ENCODE measurements around the gene COL5A2.
A peak's percentile ranks its signal among the peaks of the same experiment; 100 is the strongest.

Gene COL5A2

DNA sequence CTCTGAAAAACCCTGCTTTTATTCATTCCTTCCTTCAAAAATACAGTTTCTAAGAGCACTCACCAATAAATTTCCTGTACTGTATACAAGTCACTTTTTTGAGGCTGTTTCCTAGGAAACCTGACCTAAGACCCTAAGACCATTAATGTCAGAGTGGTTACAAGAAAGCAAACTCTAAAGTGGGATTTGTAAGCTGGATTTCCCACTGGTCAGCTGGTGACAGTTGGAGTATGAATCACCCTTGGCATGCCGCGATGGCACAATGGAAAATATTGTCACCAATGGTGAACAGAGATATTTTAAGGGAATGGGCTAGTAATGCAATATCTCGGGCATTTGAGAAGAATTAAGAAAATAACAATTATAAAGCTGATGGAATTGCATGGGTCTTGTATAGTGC is 103.4 kb downstream of the COL5A2 start:
- no peak for ATAC-seq
- Mint-ChIP-seq H3K4me3 (no peak overlapping the region), H3K27ac (no peak overlapping the region), H3K4me1 (no peaks in the 10 kb centered on the region), H3K9me3 (no peaks in the 10 kb centered on the region), H3K27me3 (no peaks in the 10 kb centered on the region)
- no peak for DNase-seq

DNA sequence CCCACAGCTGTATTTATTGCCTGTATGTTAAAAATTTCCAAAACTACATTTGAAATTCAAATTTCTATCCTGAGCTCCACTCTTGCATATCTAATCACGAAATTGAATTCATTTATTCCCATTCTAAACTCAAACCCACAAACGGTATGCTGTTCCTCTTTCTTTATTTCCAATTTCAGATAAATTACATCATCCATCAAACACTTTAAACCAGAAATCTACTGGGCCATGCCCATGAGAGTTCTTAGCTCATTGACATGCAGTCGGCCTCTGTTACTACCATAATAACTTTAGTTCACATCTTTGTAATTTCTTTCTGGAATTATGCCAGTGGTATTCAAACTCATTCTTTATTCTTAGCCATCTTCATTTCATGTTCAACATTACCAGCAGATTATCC is 105.1 kb downstream of the COL5A2 start:
- H3K27me3 Mint-ChIP-seq, result no peaks in the 10 kb centered on the region
- ATAC-seq, result no peak
- H3K9me3 Mint-ChIP-seq, result no peaks in the 10 kb centered on the region
- no peaks in the 10 kb centered on the region for H3K4me1 Mint-ChIP-seq
- DNase-seq, result no peak
- H3K4me3 Mint-ChIP-seq, result no peak overlapping the region
- no peak overlapping the region for H3K27ac Mint-ChIP-seq

DNA sequence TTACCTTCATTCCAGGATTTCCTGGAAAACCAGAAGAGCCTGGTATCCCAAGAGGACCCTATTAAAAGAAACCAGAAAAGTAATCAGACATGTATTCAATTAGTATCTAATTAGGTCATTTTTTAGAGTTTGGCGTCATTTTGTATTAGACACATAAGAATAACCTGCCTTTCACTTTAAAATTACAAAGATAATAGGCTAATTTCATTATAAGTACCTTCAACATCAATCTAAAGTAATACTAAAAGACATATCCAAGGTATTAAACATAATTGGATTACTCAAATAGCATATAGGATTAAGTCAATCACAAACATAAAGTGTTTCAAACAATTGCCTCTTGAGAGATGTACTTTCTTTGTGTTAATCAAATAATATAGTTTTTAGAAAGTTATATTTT is 107.5 kb downstream of the COL5A2 start:
- H3K27ac Mint-ChIP-seq, result no peak overlapping the region
- no peaks in the 10 kb centered on the region for H3K4me1 Mint-ChIP-seq
- no peaks in the 10 kb centered on the region for H3K27me3 Mint-ChIP-seq
- no peak overlapping the region for H3K4me3 Mint-ChIP-seq
- H3K9me3 Mint-ChIP-seq, result no peaks in the 10 kb centered on the region
- DNase-seq (no peak), ATAC-seq (no peak)

DNA sequence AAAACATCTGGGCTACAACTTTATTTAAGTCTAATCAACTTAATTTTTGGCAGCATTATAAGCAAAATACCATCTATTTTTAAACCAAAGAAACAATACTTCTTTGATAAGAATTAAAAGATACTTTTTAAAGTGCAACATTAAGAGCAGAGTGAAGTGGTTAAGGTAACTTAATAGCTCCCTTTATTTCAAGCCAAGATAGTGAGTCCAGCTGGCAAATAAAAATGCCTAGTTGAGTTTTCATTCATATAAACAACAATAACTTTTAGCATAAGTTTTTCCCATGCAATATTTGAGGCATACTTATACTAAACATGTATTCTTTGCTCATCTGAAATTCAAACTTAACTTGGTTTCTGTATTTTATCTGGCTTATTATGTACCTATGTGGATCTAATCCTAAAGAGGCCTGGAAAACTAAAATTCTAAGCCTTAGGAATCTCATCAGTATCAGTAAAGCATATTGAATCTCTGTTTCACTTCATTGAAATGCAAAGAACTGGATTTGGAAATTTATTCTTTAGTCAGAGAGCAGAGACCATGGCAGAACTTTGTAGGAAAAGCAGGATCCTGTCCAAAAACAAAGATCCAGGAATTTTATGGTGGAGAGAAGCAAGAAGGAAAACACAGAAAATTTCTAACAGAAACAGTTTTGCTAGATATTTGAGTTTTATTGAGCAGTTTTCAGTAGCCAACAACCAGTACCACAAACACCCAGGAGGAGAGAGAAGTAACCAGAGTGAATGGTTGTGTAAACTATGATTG is 109.5 kb downstream of the COL5A2 start:
- Mint-ChIP-seq H3K27ac (no peak overlapping the region), H3K27me3 (no peaks in the 10 kb centered on the region), H3K4me3 (no peak overlapping the region), H3K9me3 (no peaks in the 10 kb centered on the region), H3K4me1 (no peaks in the 10 kb centered on the region)
- no peak for ATAC-seq
- no peak for DNase-seq

DNA sequence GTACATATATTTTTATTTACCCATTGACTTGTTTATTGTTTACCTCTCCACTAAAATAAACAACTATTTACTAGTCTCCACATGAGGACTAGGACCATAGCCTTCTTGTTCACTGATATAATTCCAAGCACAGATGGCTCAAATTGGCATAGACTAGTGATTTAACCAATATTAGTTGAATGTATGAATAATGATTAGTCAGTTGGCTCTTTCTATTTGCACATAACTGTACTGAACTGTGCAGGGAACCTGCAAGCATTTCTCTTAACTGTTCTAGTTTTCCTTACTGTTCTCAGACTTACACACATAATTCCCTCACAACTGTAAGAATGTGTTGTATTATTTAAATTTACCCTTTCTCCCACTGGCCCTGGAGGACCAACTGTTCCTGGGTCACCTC is 113.5 kb downstream of the COL5A2 start:
- no peak for DNase-seq
- no peak for ATAC-seq
- H3K27me3 Mint-ChIP-seq, result no peaks in the 10 kb centered on the region
- no peaks in the 10 kb centered on the region for H3K9me3 Mint-ChIP-seq
- no peak overlapping the region for H3K4me3 Mint-ChIP-seq
- no peaks in the 10 kb centered on the region for H3K4me1 Mint-ChIP-seq
- no peak overlapping the region for H3K27ac Mint-ChIP-seq

DNA sequence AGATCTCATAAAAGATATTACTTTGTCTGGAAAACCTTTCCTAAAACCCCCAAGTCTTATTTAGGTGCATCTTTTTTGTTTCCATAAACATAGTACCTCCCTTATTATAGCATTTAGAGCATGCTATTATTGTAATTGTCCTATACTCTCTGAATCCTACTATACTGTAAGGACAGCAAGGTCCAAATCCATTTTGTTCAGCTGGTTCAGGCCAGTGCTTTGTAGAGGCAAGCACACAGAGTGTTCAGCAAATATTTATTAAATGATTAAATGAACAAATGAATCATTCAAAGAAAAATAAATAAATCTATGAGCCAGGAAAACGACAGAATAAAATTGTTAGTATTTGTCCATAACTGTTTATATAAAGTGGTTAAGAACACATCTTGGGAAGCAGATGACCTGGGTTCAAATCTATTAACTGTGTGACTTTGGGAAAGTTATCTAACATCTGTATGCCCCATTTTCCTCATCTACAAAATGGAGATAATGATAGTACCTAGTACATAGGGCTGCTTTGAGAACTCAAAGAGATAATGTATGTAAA is 119.4 kb downstream of the COL5A2 start:
- Mint-ChIP-seq H3K27me3 (no peaks in the 10 kb centered on the region), H3K27ac (no peak overlapping the region), H3K4me1 (no peaks in the 10 kb centered on the region), H3K4me3 (no peak overlapping the region), H3K9me3 (no peaks in the 10 kb centered on the region)
- ATAC-seq (no peak), DNase-seq (no peak)

DNA sequence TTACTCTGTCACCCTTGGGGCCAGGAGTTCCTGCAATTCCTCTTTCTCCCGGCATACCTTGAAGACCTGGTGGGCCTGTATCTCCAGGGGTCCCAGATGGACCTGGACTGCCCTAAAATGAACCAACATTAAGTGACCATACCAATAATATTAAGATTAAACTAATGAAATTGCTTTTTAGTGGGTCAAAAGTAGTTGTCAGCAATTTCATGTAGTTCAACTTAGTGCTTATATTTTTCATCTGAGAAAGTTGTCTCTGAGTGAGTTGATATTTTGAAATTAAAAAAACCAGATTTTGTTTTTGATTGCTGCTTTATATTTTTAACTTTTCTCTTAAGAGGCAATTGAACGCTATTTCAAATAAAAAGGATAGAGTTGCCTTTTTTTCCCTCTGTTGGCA is 122.2 kb downstream of the COL5A2 start:
- ATAC-seq (no peak), DNase-seq (no peak)
- Mint-ChIP-seq H3K27me3 (no peaks in the 10 kb centered on the region), H3K4me1 (no peaks in the 10 kb centered on the region), H3K27ac (peak overlapping the region in 1 of 2 donors; percentile 63), H3K9me3 (no peaks in the 10 kb centered on the region), H3K4me3 (no peak overlapping the region)

DNA sequence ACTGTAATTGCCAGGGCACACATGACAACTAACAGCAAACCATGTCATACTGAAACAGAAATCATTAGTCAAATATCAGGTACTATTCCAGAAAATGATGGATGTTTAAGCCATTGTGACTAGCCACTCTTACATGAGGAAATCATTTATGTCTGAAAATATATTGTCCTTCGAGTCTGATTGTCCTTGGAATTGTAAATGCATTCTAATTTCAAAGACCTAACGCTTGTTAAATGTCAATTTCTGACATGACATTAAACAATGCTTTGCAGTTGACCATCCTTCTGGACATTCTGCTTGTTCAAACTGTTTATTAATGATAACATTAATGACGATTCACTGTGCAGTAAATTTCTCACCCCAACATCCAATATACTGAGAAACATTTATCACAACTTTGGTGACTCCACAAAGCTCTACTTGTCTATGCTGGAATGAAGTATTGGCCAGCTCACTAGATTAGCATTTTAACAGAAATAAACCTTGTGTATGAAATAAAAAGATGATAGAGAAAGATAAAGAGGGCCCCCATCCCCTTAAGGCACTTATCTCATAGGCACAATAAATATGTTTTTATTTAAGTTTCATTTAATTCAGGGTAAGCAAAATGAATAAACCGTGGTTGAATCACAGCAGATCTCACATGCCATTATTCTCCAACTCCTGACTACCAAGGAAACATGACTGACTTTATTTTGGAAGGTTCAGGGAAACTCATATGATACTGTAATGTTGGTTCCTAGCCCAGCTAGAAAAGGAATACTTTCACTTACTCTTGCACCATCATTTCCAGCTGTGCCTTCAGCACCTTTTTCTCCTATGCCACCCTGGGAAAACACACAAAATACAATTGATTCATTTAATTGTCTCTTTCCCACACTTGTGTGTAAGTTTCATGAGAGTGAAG is 123.1 kb downstream of the COL5A2 start:
- ATAC-seq (no peak), DNase-seq (no peak)
- no peaks in the 10 kb centered on the region for H3K27me3 Mint-ChIP-seq
- no peaks in the 10 kb centered on the region for H3K9me3 Mint-ChIP-seq
- no peaks in the 10 kb centered on the region for H3K4me1 Mint-ChIP-seq
- H3K4me3 Mint-ChIP-seq, result no peak overlapping the region
- H3K27ac Mint-ChIP-seq, result no peak overlapping the region

DNA sequence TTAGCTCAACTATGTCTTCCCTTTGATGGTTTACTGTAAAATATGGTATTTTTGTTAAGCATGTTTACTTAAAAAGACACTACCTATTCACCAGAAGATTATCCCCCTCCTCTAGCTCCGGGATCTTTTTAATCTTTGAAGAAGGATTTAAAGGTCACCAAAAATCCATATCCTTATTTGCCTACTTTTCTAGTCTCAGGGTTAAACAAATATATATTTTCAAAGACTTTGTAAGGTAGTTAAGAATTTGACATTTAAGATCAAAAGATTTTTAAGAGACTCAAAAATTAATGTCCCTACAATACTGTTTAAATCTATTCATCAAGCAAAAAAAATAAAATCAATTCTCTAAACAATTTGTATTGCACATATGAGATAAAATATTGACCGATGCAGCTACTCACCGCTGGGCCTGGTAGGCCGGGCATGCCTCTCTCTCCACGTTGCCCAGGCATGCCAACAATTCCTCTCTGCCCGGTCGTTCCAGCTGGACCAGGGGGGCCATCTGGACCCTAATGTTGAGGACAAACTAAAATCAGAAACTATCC is 129.3 kb downstream of the COL5A2 start:
- no peak for ATAC-seq
- H3K4me1 Mint-ChIP-seq, result no peaks in the 10 kb centered on the region
- no peaks in the 10 kb centered on the region for H3K9me3 Mint-ChIP-seq
- no peak overlapping the region for H3K27ac Mint-ChIP-seq
- H3K4me3 Mint-ChIP-seq, result no peak overlapping the region
- DNase-seq, result no peak
- no peaks in the 10 kb centered on the region for H3K27me3 Mint-ChIP-seq

DNA sequence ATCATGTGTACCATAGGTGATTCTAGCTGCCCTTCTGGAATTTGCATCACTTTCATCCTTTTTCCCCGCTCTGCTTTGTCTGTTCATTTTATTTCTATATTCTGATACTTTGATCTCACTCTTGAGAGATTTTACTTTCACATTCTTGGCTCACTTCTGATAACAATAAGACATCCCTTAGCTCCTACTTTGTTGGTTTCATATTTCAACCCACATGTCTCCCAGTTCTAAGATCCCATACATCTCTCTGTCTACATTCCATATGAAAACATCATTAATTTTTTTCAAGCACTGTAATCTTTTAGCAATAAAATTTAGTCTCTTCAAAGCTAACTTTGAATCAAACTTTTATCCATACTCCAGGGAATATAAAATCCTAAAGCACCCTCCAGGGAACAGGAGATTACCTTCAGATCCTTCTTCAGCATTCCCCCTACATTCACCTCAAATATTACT is 129.8 kb downstream of the COL5A2 start:
- no peak for ATAC-seq
- H3K27ac Mint-ChIP-seq, result no peak overlapping the region
- no peaks in the 10 kb centered on the region for H3K27me3 Mint-ChIP-seq

DNA sequence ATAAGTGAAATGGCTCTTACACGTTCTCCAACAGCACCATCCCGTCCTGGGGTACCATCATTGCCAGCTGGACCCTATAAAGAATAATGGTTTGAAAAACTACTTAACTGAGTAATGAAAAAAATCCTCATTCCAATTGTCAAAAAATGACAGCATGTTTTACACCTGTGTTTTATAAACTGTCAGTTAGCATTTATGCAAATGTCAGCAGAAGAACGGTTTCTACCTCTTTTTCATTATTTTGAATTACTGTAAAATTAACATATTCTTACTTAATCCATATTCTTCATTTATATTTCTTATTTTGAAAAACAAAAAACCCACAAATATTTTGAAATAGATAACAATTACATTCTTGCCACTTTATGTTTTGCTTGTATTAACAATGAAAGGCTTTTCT is 131.4 kb downstream of the COL5A2 start:
- Mint-ChIP-seq H3K27ac (no peak overlapping the region), H3K4me1 (no peaks in the 10 kb centered on the region), H3K4me3 (no peak overlapping the region), H3K27me3 (no peaks in the 10 kb centered on the region), H3K9me3 (no peaks in the 10 kb centered on the region)
- DNase-seq (no peak), ATAC-seq (no peak)

More for the DNA sequence above, 129.8 kb downstream of the COL5A2 start:
- DNase-seq, result no peak
- H3K4me3 Mint-ChIP-seq, result no peak overlapping the region
- H3K4me1 Mint-ChIP-seq, result no peaks in the 10 kb centered on the region
- H3K9me3 Mint-ChIP-seq, result no peaks in the 10 kb centered on the region

DNA sequence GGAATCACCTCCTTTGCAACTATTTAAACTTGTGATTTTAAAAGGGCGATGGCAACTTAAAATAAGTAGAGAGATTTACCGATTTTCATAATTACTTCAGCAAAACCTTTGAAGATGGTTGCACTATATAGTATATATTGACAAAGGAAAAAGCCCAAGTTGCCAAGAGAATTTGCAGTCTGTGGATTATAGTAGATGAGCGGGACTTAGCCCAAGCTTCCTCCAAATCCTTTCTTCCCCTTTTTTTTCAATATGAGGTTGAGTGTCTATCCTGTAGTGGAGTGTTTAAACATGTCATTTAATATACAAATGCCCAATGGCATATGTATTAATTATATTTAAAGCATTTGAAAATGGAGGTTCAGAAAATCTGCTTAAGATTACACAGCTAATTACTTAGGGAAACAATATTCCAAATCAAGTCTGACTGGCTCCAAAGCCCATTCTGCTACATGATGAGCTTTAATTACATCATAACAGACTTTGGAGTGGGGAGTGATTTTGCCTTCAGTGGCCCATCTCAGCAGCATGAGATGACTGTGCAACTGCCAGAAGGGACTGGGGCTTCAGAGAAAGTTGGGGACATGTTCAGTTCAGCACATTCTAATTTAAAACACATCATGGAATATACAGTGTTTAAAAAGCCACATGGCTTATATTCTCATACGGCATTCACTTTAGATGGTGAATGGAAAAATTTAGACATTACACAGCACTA is 132.2 kb downstream of the COL5A2 start:
- Mint-ChIP-seq H3K27ac (no peak overlapping the region), H3K9me3 (no peaks in the 10 kb centered on the region), H3K4me1 (no peaks in the 10 kb centered on the region), H3K27me3 (no peaks in the 10 kb centered on the region), H3K4me3 (no peak overlapping the region)
- ATAC-seq, result no peak
- no peak for DNase-seq

DNA sequence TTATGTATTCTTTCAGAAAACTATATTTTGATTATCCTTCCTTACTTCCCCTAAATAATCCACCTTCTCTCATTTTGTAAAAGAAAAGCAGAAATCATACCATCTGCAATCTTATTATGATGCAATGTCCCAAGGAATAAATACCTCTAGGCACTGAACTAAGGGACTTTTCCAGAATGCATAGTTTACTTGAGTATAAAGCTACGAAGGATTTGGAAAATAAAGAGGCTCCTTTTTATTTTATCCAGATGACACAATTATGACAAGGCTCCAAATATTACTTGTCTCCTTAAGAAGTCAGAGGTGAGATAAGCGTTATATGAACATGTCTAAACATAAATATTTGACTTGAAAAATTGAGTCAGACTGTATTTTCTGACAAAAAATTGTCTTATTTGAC is 133.2 kb downstream of the COL5A2 start:
- no peaks in the 10 kb centered on the region for H3K9me3 Mint-ChIP-seq
- H3K4me1 Mint-ChIP-seq, result no peaks in the 10 kb centered on the region
- H3K4me3 Mint-ChIP-seq, result no peak overlapping the region
- no peak for ATAC-seq
- no peaks in the 10 kb centered on the region for H3K27me3 Mint-ChIP-seq
- H3K27ac Mint-ChIP-seq, result no peak overlapping the region
- DNase-seq, result no peak

DNA sequence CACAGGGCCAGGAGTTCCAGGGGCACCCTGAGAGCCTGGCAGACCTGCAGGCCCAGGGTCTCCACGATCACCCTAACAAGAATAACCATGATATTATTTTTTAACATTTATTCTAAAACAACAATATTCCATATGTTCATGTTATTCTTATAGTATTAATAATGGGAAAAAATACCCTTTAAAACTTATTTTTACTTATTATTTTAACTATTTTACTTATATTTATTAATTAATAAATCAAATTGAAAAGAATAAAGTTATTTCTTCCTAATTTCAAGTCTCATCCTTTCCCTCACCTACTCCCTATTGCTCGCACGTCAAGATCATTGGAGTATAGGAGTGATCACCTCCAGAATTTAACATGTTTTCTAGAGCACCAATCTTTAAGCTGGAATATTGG is 133.7 kb downstream of the COL5A2 start:
- no peak for ATAC-seq
- DNase-seq, result no peak

DNA sequence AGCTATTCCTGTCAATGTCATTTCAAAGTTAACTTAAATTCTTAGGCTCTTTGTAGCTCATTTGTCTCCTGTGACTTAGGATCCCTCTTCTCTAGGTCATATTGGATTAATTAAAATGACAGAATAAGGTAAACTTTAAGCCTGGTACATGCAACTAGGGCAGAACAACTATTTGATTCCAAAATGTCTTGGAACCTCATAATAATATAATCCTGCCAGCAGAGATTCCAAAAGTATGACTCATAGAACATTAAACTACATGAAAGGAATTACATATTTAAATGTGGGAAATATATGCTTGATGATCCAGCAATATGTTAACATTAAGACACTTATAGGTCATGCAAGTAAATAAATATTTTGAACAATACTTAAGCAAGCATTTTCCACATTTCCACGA is 142.0 kb downstream of the COL5A2 start:
- H3K4me1 Mint-ChIP-seq, result peaks cover 14% of the 10 kb centered on the region
- no peak overlapping the region for H3K4me3 Mint-ChIP-seq
- no peaks in the 10 kb centered on the region for H3K9me3 Mint-ChIP-seq
- no peak for ATAC-seq
- H3K27me3 Mint-ChIP-seq, result no peaks in the 10 kb centered on the region
- no peak overlapping the region for H3K27ac Mint-ChIP-seq
- no peak for DNase-seq

More for the DNA sequence above, 133.7 kb downstream of the COL5A2 start:
- no peaks in the 10 kb centered on the region for H3K27me3 Mint-ChIP-seq
- H3K4me1 Mint-ChIP-seq, result no peaks in the 10 kb centered on the region
- H3K27ac Mint-ChIP-seq, result no peak overlapping the region
- no peaks in the 10 kb centered on the region for H3K9me3 Mint-ChIP-seq
- H3K4me3 Mint-ChIP-seq, result no peak overlapping the region

Data from stimulated activated naive CD8-positive, alpha-beta T cell treated with anti-CD3 and anti-CD28 coated beads, Interleukin-15, amount 100 ng/mL, for 72 hours (primary cell).